Endothelial cell of umbilical vein (primary cell): ENCODE results near the gene SMARCC1. TPM values are rescaled to one million over a fixed set of nuclear protein-coding genes. Genes with fewer than 3 reads are reported as not detected.

Experiments used
- BruUV-seq: library from RNA; stranded (reverse); fragments of 400-500 nt; replicated peaks from 2 replicates; lab custom pipeline; 2021; lab: Mats Ljungman, UMichigan
- CTCF ChIA-PET: fragments of 300-600, 350-600 bp; sonication (Branson Sonifier 250); formaldehyde crosslinking; loops from one replicate; lab custom pipeline; 2021; ENCODE audit warnings: antibody characterized with exemption, inconsistent platforms; lab: Charles Lee
- POLR2A ChIA-PET: fragments of 300-600, 350-600 bp; sonication (Branson Sonifier 250); formaldehyde crosslinking; loops from one replicate; lab custom pipeline; 2021; ENCODE audit warnings: antibody characterized with exemption, inconsistent platforms; lab: Charles Lee
- DNase-seq: peaks from one replicate; pipeline ENCODE4 v3.0.0-alpha.2; 2011; ENCODE audit warnings: low read depth, low spot score
- FAIRE-seq: peaks from 2 replicates; lab custom pipeline; 2011; peaks lifted over from hg19 to GRCh38; lab: Jason Lieb, UNC
- H2AFZ ChIP-seq: 2 replicates; pipeline ENCODE4 v1.6.0; 2012; ENCODE audit warnings: low read depth, low read length, control low read depth, inconsistent platforms
- H3K27ac ChIP-seq: 2 replicates; pipeline ENCODE4 v1.5.1; 2011; ENCODE audit warnings: low read depth, mild to moderate bottlenecking, control low read depth, low read length, moderate library complexity; ENCODE audit not compliant: insufficient read depth
- H3K27me3 ChIP-seq, 2 experiments: 2 replicates each; pipeline versions ENCODE4 v1.6.0 to v1.6.1; 2011; ENCODE audit warnings: low read length in 2 of 2, mixed read lengths in 1 of 2; ENCODE audit not compliant: control insufficient read depth in 2 of 2, insufficient read depth in 2 of 2
- H3K36me3 ChIP-seq, 2 experiments: 2 replicates in 1 of 2; 3 replicates in 1 of 2; pipeline ENCODE4 v1.5.1; 2011; ENCODE audit warnings: low read length in 2 of 2, mild to moderate bottlenecking in 1 of 2, moderate library complexity in 1 of 2; ENCODE audit not compliant: control insufficient read depth in 2 of 2, insufficient read depth in 2 of 2; ENCODE audit errors: extremely low read depth in 1 of 2
- H3K4me1 ChIP-seq: 3 replicates; pipeline ENCODE4 v1.5.1; 2011; ENCODE audit warnings: mild to moderate bottlenecking, low read length; ENCODE audit not compliant: control insufficient read depth, insufficient read depth; ENCODE audit errors: extremely low read depth
- H3K4me2 ChIP-seq: 2 replicates; pipeline ENCODE4 v1.6.1; 2011; ENCODE audit warnings: low read length, control low read depth, mixed read lengths; ENCODE audit not compliant: insufficient read depth
- H3K4me3 ChIP-seq, 3 experiments: fragments of 200-600 bp in 1 of 3; sonication (generic), shearing (Covaris generic) in 1 of 3; replicated peaks in 1 of 3; 2 replicates each; pipeline ENCODE4 v1.5.1; 2011 to 2016; ENCODE audit warnings: control low read depth in 3 of 3, low read length in 3 of 3, mild to moderate bottlenecking in 2 of 3, inconsistent platforms in 1 of 3, low read depth in 1 of 3, moderate library complexity in 1 of 3; ENCODE audit not compliant: insufficient read depth in 1 of 3
- H3K79me2 ChIP-seq: 2 replicates; pipeline ENCODE4 v1.6.0; 2012; ENCODE audit warnings: low read length, inconsistent platforms; ENCODE audit not compliant: control insufficient read depth, insufficient read depth
- H3K9ac ChIP-seq: replicated peaks from 2 replicates; pipeline ENCODE3; 2011; ENCODE audit warnings: low read length, control low read depth; ENCODE audit not compliant: insufficient read depth; ENCODE audit errors: extremely low read depth
- H3K9me1 ChIP-seq: replicated peaks from 3 replicates; pipeline ENCODE4 v1.6.0; 2011; ENCODE audit warnings: mild to moderate bottlenecking, low read length; ENCODE audit not compliant: control insufficient read depth, insufficient read depth; ENCODE audit errors: extremely low read depth
- H3K9me3 ChIP-seq: replicated peaks from 2 replicates; pipeline ENCODE4 v1.5.1; 2012; ENCODE audit warnings: low read length, inconsistent platforms; ENCODE audit not compliant: control insufficient read depth, insufficient read depth
- H4K20me1 ChIP-seq: replicated peaks from 2 replicates; pipeline ENCODE3; 2011; ENCODE audit warnings: mild to moderate bottlenecking, low read length; ENCODE audit not compliant: control insufficient read depth, insufficient read depth; ENCODE audit errors: extremely low read depth
- EZH2 ChIP-seq: IDR thresholded peaks from 2 replicates; pipeline ENCODE4 v1.6.1; 2012; ENCODE audit warnings: borderline replicate concordance, low read depth, mild to moderate bottlenecking, moderate library complexity, low read length, inconsistent platforms; ENCODE audit not compliant: severe bottlenecking
- FOS ChIP-seq: IDR thresholded peaks from 2 replicates; pipeline ENCODE4 v1.6.1; 2011; ENCODE audit warnings: mild to moderate bottlenecking, low read length, moderate library complexity, borderline replicate concordance; ENCODE audit not compliant: insufficient read depth
- GATA2 ChIP-seq: IDR thresholded peaks from 2 replicates; pipeline ENCODE4 v1.7.0; 2011; ENCODE audit warnings: low read depth, mild to moderate bottlenecking, moderate library complexity, mixed read lengths, low read length; ENCODE audit not compliant: insufficient read length, insufficient read depth
- JUN ChIP-seq: IDR thresholded peaks from 2 replicates; pipeline ENCODE4 v1.6.1; 2011; ENCODE audit warnings: borderline replicate concordance, low read depth; ENCODE audit not compliant: insufficient read length, insufficient read depth
- MYC ChIP-seq: IDR thresholded peaks from one replicate; pipeline ENCODE4 v1.6.1; 2011; ENCODE audit warnings: mild to moderate bottlenecking, low read depth, low read length
- POLR2A ChIP-seq: IDR thresholded peaks from 2 replicates; pipeline ENCODE4 v1.6.1; 2012; ENCODE audit warnings: low read depth, mild to moderate bottlenecking, control low read depth, low read length
- POLR2AphosphoS5 ChIP-seq: IDR thresholded peaks from 2 replicates; pipeline ENCODE4 v1.6.1; 2012; ENCODE audit warnings: low read depth, mild to moderate bottlenecking, control low read depth, low read length, moderate library complexity; ENCODE audit not compliant: insufficient read depth
- dilution Hi-C: fragments of 300-500 bp; cut with MboI; formaldehyde crosslinking; loops from one replicate; pipeline ENCODE4 v1.15.0; 2019; ENCODE audit warnings: low sequenced_read_pairs; ENCODE audit not compliant: extremely low pct_ligation_motif_present
- intact Hi-C: fragments of 100-400 bp; cut with micrococcal nuclease; formaldehyde crosslinking; loops from one replicate; pipeline ENCODE4 v1.10.0; 2022
- polyA plus RNA-seq, 4 experiments: library from polyadenylated mRNA; depleted of rRNA in 3 of 4; stranded (reverse) in 3 of 4; unstranded in 1 of 4; fragments of >200 nt; gene quantifications; 2 replicates each; pipeline versions ENCODE4 v1.2.1 to v1.2.3, GENCODE V29; 2011 to 2012; ENCODE audit warnings: missing spikeins in 1 of 4
- total RNA-seq: library from RNA; stranded (reverse); gene quantifications from 2 replicates; pipeline ENCODE4 v1.2.3, GENCODE V29; 2021
- TF ChIP-seq, protein P1 (sequence below): IDR thresholded peaks from 2 replicates; pipeline ENCODE4 v1.6.1; 2011; ENCODE audit not compliant: insufficient read depth, insufficient read length
- TF ChIP-seq, protein P2 (sequence below), 2 donors: IDR thresholded peaks; 1 replicate in 1 of 2; 2 replicates in 1 of 2; pipeline ENCODE4 v1.5.1; 2011; ENCODE audit warnings: low read length in 2 of 2, mild to moderate bottlenecking in 2 of 2, moderate library complexity in 2 of 2, control low read depth in 1 of 2, inconsistent platforms in 1 of 2, low read depth in 1 of 2; ENCODE audit not compliant: insufficient read depth in 1 of 2; ENCODE audit errors: extremely low read depth in 1 of 2

SMARCC1 gene
- total and polyA plus RNA-seq, 2 donors (not counting 3 experiments of a cell fraction or from before 2014, with no cell fraction given), result 23.0 to 138 TPM

DNA sequence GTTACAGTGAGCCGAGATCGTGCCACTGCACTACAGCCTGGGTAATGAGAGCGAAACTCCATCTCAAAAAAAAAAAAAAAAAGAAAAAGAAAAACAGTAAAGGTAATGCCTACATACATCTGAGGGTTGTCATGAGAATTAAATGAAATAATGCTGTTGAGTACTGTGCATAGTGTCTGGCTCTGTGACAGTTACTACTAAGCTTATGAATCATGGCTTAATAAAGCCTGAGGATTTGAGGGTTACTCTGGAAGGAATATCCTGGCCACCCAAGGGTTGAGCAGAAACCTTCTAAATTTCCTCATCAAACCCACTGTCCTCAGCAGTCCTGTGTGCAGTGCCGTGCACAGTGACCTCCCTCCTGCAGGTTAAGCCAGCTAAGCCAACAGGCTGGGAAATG lies 241.4 kb downstream of the SMARCC1 start:
- no TSS peak for BruUV-seq

More for the DNA sequence above, 241.4 kb downstream of the SMARCC1 start:
- H4K20me1 ChIP-seq, result no peaks in the 10 kb centered on the region
- H3K4me1 ChIP-seq, result no peaks in the 10 kb centered on the region
- FAIRE-seq (no peak), DNase-seq (no peak)
- peaks cover 2 to 5% of the 10 kb centered on the region in 2 experiments for H3K27me3 ChIP-seq
- H2AFZ ChIP-seq, result no peak overlapping the region
- CTCF ChIA-PET, result interaction anchor here (0.6 to 2.1 kb wide), 4 partner anchors 18 to 1237 kb away, joined by 3 to 9 read pairs (median 3); no protein-coding TSS in a partner anchor
- TF ChIP-seq, protein P1, sequence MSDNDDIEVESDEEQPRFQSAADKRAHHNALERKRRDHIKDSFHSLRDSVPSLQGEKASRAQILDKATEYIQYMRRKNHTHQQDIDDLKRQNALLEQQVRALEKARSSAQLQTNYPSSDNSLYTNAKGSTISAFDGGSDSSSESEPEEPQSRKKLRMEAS, result no peak
- TF ChIP-seq POLR2A (no peak), GATA2 (no peak), POLR2AphosphoS5 (no peak), EZH2 (no peak), FOS (no peak), JUN (no peak), MYC (no peak)
- TF ChIP-seq, protein P2, sequence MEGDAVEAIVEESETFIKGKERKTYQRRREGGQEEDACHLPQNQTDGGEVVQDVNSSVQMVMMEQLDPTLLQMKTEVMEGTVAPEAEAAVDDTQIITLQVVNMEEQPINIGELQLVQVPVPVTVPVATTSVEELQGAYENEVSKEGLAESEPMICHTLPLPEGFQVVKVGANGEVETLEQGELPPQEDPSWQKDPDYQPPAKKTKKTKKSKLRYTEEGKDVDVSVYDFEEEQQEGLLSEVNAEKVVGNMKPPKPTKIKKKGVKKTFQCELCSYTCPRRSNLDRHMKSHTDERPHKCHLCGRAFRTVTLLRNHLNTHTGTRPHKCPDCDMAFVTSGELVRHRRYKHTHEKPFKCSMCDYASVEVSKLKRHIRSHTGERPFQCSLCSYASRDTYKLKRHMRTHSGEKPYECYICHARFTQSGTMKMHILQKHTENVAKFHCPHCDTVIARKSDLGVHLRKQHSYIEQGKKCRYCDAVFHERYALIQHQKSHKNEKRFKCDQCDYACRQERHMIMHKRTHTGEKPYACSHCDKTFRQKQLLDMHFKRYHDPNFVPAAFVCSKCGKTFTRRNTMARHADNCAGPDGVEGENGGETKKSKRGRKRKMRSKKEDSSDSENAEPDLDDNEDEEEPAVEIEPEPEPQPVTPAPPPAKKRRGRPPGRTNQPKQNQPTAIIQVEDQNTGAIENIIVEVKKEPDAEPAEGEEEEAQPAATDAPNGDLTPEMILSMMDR (IDR thresholded peaks at IDR 0.05; ENCODE audit: extremely low read depth in 1 of 2, insufficient read depth in 1 of 2, low read depth in 1 of 2, low read length in 2 of 2), result no peak
- no peaks in the 10 kb centered on the region for H3K9me3 ChIP-seq
- POLR2A ChIA-PET, result no interaction called here
- no peak overlapping the region for H3K4me3 ChIP-seq
- dilution Hi-C loops, result no loop called here
- no peaks in the 10 kb centered on the region for H3K9me1 ChIP-seq
- intact Hi-C loops, result no loop called here
- no peak overlapping the region for H3K27ac ChIP-seq
- H3K79me2 ChIP-seq, result no peaks in the 10 kb centered on the region
- H3K4me2 ChIP-seq, result no peak overlapping the region
- H3K9ac ChIP-seq, result no peak overlapping the region
- no peaks in the 10 kb centered on the region for H3K36me3 ChIP-seq
